Mesenchymal stem cell (in vitro differentiated cells and primary cell): ENCODE measurements around the gene MEF2D.

Experiments used
- DNase-seq: peaks from one replicate; pipeline ENCODE4 v3.0.0-alpha.2; 2013
- H2AFZ ChIP-seq: one replicate; pipeline ENCODE4 v1.6.1; 2013; ENCODE audit warnings: low read depth, mild to moderate bottlenecking, control low read depth, inconsistent platforms, low read length, moderate library complexity
- H2AK5ac ChIP-seq: 2 replicates; pipeline ENCODE4 v1.6.1; 2013; ENCODE audit warnings: low read length, moderate library complexity, mild to moderate bottlenecking, inconsistent platforms; ENCODE audit not compliant: severe bottlenecking
- H2BK120ac ChIP-seq: one replicate; pipeline ENCODE4 v1.6.1; 2013; ENCODE audit warnings: low read depth, mild to moderate bottlenecking, inconsistent platforms, low read length, moderate library complexity
- H2BK12ac ChIP-seq, 2 experiments: one replicate each; pipeline ENCODE4 v1.6.1; 2013; ENCODE audit warnings: inconsistent platforms in 2 of 2, low read length in 2 of 2, mild to moderate bottlenecking in 2 of 2, moderate library complexity in 2 of 2, control low read depth in 1 of 2
- H2BK15ac ChIP-seq: one replicate; pipeline ENCODE4 v1.6.1; 2013; ENCODE audit warnings: mild to moderate bottlenecking, low read depth, inconsistent platforms; ENCODE audit not compliant: poor library complexity, severe bottlenecking
- H2BK5ac ChIP-seq: 2 replicates; pipeline ENCODE4 v1.6.1; 2013; ENCODE audit warnings: low read depth, mild to moderate bottlenecking, low read length, control low read depth, inconsistent platforms; ENCODE audit not compliant: poor library complexity, severe bottlenecking
- H3K14ac ChIP-seq, 2 experiments: one replicate each; pipeline ENCODE4 v1.6.1; 2013; ENCODE audit warnings: inconsistent platforms in 2 of 2, low read length in 2 of 2, control low read depth in 1 of 2, mild to moderate bottlenecking in 1 of 2, moderate library complexity in 1 of 2
- H3K18ac ChIP-seq, 2 experiments: one replicate each; pipeline ENCODE4 v1.6.1; 2013; ENCODE audit warnings: inconsistent platforms in 2 of 2, low read length in 2 of 2, control low read depth in 1 of 2, low read depth in 1 of 2, mild to moderate bottlenecking in 1 of 2
- H3K23ac ChIP-seq, 2 experiments: one replicate each; pipeline ENCODE4 v1.6.1; 2013; ENCODE audit warnings: inconsistent platforms in 2 of 2, low read length in 2 of 2, mild to moderate bottlenecking in 2 of 2, moderate library complexity in 2 of 2, control low read depth in 1 of 2
- H3K27ac ChIP-seq: 2 replicates; pipeline ENCODE4 v1.5.1; 2013; ENCODE audit warnings: mild to moderate bottlenecking, moderate library complexity, low read length, control low read depth, inconsistent platforms; ENCODE audit not compliant: poor library complexity, severe bottlenecking
- H3K27me3 ChIP-seq, 2 experiments: 2 replicates each; pipeline versions ENCODE4 v1.6.1 to v1.7.0; 2013; ENCODE audit warnings: low read length in 2 of 2, mild to moderate bottlenecking in 2 of 2, moderate library complexity in 2 of 2, control low read depth in 1 of 2, inconsistent platforms in 1 of 2; ENCODE audit not compliant: control insufficient read depth in 1 of 2, insufficient read depth in 1 of 2
- H3K36me3 ChIP-seq, 2 experiments: 2 replicates each; pipeline versions ENCODE4 v1.6.1 to v1.7.0; 2013; ENCODE audit warnings: low read length in 2 of 2, control low read depth in 1 of 2, inconsistent platforms in 1 of 2, low read depth in 1 of 2, mild to moderate bottlenecking in 1 of 2; ENCODE audit not compliant: insufficient read depth in 2 of 2, control insufficient read depth in 1 of 2
- H3K4ac ChIP-seq, 2 experiments: one replicate each; pipeline ENCODE4 v1.6.1; 2013; ENCODE audit warnings: inconsistent platforms in 2 of 2, low read length in 2 of 2, mild to moderate bottlenecking in 2 of 2, moderate library complexity in 2 of 2, control low read depth in 1 of 2, low read depth in 1 of 2
- H3K4me1 ChIP-seq: 2 replicates; pipeline ENCODE4 v1.6.1; 2013; ENCODE audit warnings: low read depth, low read length, control low read depth; ENCODE audit not compliant: control insufficient read depth, insufficient read depth
- H3K4me2 ChIP-seq: 2 replicates; pipeline ENCODE4 v1.6.1; 2013; ENCODE audit warnings: low read length, mild to moderate bottlenecking, inconsistent platforms; ENCODE audit not compliant: poor library complexity, severe bottlenecking
- H3K4me3 ChIP-seq, 2 experiments: 2 replicates each; pipeline versions ENCODE4 v1.5.1 to v1.7.0; 2013; ENCODE audit warnings: low read length in 2 of 2, mild to moderate bottlenecking in 2 of 2, control low read depth in 1 of 2, low read depth in 1 of 2; ENCODE audit not compliant: insufficient read depth in 1 of 2
- H3K79me1 ChIP-seq: replicated peaks from 2 replicates; pipeline ENCODE4 v1.6.1; 2013; ENCODE audit warnings: mild to moderate bottlenecking, control low read depth, low read length, inconsistent platforms; ENCODE audit not compliant: poor library complexity, severe bottlenecking
- H3K9ac ChIP-seq: 2 replicates; pipeline ENCODE4 v1.7.0; 2013; ENCODE audit warnings: mild to moderate bottlenecking, low read length, moderate library complexity
- H3K9me3 ChIP-seq: 2 replicates; pipeline ENCODE4 v1.7.0; 2013; ENCODE audit warnings: mild to moderate bottlenecking, low read length; ENCODE audit not compliant: control insufficient read depth
- H4K8ac ChIP-seq: one replicate; pipeline ENCODE4 v1.6.1; 2013; ENCODE audit warnings: inconsistent platforms, mild to moderate bottlenecking, low read length, moderate library complexity
- H4K91ac ChIP-seq: one replicate; pipeline ENCODE4 v1.6.1; 2013; ENCODE audit warnings: mild to moderate bottlenecking, low read length, inconsistent platforms
- WGBS: methylation state at CpG from one replicate; pipeline ENCODE4 v1.1.7; 2013; ENCODE audit warnings: mixed read lengths; 5-methylcytosine and 5-hydroxymethylcytosine counted together

The MEF2D gene

DNA sequence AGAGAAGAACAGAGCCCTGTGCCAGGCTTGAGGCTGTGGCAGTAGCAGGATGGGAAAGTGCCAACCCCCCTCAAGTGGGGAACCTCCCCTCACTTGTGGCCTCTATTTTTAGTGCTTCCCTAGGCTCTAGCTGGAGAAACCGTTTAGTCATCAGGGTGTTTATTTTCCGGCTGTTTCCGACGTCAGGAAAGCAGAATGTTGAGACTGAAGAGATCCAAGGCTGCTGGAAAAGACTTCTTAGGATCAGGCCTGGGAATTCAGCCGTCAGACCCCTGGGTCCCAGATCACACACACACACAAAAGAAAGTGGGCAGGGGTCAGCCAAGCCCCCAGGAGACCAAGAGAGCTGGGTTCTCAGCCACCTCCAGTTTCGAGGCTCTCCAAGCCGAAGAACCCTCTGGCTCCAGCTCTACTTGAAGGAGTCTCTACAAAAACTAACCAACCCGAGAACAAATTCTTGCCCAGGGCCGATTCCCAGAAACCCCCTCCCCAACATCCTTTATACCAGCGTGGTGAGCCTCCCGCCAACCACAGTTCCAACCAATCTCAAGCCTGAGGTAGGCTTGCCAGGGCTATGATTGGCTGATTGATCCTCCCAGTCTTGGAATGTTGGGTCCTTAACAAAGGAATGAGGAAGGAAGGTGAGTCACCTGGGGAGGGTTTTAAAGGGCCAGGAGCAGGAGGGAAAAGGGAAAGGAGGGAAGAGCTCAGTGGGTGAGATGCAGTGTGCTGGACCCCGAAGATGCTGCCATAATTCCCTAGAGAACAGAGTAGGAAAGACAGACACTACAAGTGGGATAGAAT lies 2.5 kb upstream of the MEF2D start:
- peak overlapping the region; percentile 98 for H4K91ac ChIP-seq
- peak overlapping the region; percentile 96 for H3K27ac ChIP-seq
- peak overlapping the region in 1 of 2 experiments; percentile 57 for H3K4me3 ChIP-seq
- H3K23ac ChIP-seq, result peak overlapping the region in 1 of 2 experiments; percentile 2
- peak overlapping the region in 1 of 2 experiments; percentile 11 for H3K14ac ChIP-seq
- H3K18ac ChIP-seq, result peak overlapping the region; percentile 80 to 96
- peak overlapping the region; percentile 94 for H3K9ac ChIP-seq
- H2AFZ ChIP-seq, result no peak overlapping the region
- peak overlapping the region; percentile 96 for H2AK5ac ChIP-seq
- H3K27me3 ChIP-seq, result no peaks in the 10 kb centered on the region
- peak overlapping the region; percentile 98 for H2BK5ac ChIP-seq
- H2BK120ac ChIP-seq, result peak overlapping the region; percentile 100
- DNase-seq, result peak; percentile 99
- peaks cover 36% of the 10 kb centered on the region for H3K4me1 ChIP-seq
- peak overlapping the region; percentile 98 to 99 for H2BK12ac ChIP-seq
- H3K9me3 ChIP-seq, result no peaks in the 10 kb centered on the region
- H3K4ac ChIP-seq, result peak overlapping the region; percentile 96 to 97
- WGBS, result 16% methylated on average over 10 of the region's 12 CpGs
- peak overlapping the region; percentile 89 for H4K8ac ChIP-seq
- H3K4me2 ChIP-seq, result peak overlapping the region; percentile 62
- H3K79me1 ChIP-seq, result no peaks in the 10 kb centered on the region
- peak overlapping the region; percentile 96 for H2BK15ac ChIP-seq
- H3K36me3 ChIP-seq, result no peaks in the 10 kb centered on the region

DNA sequence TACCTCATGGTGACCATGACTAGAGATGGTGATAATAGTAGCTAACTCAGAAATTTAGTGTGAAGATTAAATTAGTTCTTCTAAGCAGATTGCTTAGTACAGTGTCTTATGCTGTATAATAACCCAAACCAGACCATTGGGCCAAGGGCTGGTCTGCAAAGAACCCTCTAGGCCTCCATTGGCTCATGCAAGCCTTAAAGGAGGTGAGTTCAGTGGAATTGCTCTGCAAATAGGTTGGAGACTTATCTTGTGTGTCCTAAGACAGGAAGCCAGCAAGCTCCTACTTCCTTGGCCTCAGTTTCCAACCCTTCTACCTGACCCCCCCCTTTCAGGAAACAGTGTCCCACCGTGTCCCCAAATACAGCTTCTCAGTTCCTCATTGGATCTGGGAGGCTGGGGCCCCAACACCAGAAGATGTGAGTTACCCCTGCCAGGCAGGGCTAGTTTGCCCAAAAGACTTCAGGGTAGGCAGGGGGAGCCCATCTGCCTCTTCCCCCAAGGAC lies 1.9 kb upstream of the MEF2D start:
- Histone ChIP-seq H3K4me2 (no peak overlapping the region), H2BK120ac (peak overlapping the region; percentile 100), H3K9ac (peak overlapping the region; percentile 94), H3K14ac (peak overlapping the region in 1 of 2 experiments; percentile 5), H3K18ac (peak overlapping the region; percentile 90 to 96), H3K4me1 (peaks cover 42% of the 10 kb centered on the region), H2AK5ac (peak overlapping the region; percentile 46), H2BK5ac (peak overlapping the region; percentile 87), H2AFZ (no peak overlapping the region), H3K4me3 (peak overlapping the region in 1 of 2 experiments; percentile 57), H3K4ac (peak overlapping the region; percentile 93 to 96), H4K8ac (peak overlapping the region; percentile 75), H3K23ac (peak overlapping the region in 1 of 2 experiments; percentile 2), H3K9me3 (no peaks in the 10 kb centered on the region), H3K36me3 (peaks cover 0 to 3% of the 10 kb centered on the region in 2 experiments), H2BK12ac (peak overlapping the region; percentile 98 to 99), H3K79me1 (no peaks in the 10 kb centered on the region), H2BK15ac (peak overlapping the region; percentile 66), H4K91ac (peak overlapping the region; percentile 98), H3K27me3 (no peaks in the 10 kb centered on the region), H3K27ac (peak overlapping the region; percentile 96)
- peak; percentile 50 for DNase-seq
- WGBS, result 17% methylated on average over 1 of the region's 1 CpG

DNA sequence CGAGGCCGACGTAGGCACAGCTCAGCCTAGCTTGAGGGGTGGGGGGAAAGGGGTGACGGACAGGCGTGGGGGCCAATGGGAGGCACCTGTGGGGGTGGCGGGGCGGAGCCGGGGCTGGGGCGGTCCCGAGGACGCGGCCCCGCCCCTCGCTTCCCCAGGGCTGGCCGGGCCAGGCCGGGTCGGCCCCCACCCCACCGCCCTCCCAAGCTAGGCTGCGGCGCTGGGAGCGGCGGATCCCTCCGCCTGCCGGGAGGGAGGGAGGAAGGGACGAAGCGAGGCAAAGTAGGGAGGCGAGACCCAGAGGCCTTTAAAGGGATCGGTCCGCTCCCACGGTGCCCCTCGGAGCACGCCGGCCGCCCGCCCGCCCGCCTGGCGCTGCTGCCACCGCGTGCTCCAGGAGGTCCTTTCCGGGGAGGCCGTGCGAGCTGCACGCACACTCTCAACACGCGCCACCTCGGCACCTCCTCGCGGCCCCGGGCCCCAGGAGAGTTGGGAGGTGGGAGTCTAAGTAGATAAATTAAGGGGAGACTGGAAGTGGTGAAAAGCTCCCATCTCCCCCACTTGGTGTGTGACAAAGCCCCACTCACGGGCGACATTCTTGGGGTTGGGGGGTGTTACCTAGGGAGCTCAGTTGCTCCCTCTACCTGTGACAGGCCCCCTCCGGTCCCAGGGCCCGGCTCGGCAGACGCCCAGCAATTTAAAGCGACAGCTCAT lies 375 bp upstream of the MEF2D start:
- Histone ChIP-seq H3K27me3 (no peaks in the 10 kb centered on the region), H2BK12ac (peak overlapping the region; percentile 93 to 98), H4K8ac (peak overlapping the region; percentile 99), H4K91ac (peak overlapping the region; percentile 100), H3K4me2 (peak overlapping the region; percentile 84), H3K23ac (peak overlapping the region in 1 of 2 experiments; percentile 84), H2BK15ac (peak overlapping the region; percentile 89), H2BK120ac (peak overlapping the region; percentile 100), H3K27ac (peak overlapping the region; percentile 96), H3K18ac (peak overlapping the region; percentile 99), H3K4me3 (peak overlapping the region; percentile 87 to 92), H3K4ac (peak overlapping the region; percentile 96 to 98), H2AK5ac (peak overlapping the region; percentile 26), H2AFZ (peak overlapping the region; percentile 73), H3K36me3 (peaks cover 0 to 4% of the 10 kb centered on the region in 2 experiments), H3K9me3 (no peaks in the 10 kb centered on the region), H3K14ac (peak overlapping the region in 1 of 2 experiments; percentile 98), H2BK5ac (peak overlapping the region; percentile 100), H3K79me1 (no peaks in the 10 kb centered on the region), H3K4me1 (peaks cover 55% of the 10 kb centered on the region), H3K9ac (peak overlapping the region; percentile 97)
- DNase-seq, result peak; percentile 97
- under 1% methylated on average over 33 of the region's 57 CpGs for WGBS
